WTC11 (cell line): Measurements from ENCODE around the gene ATF5.

Experiments used
- CREB1 ChIP-seq: sonication (generic); formaldehyde crosslinking; IDR thresholded peaks from 2 replicates; pipeline ENCODE4 v1.8.0; 2023; ENCODE audit warnings: mild to moderate bottlenecking, missing genetic modification reagents
- ESRRA ChIP-seq: sonication (generic); formaldehyde crosslinking; IDR thresholded peaks from 2 replicates; pipeline ENCODE4 v1.8.1; 2022; ENCODE audit warnings: mild to moderate bottlenecking, missing genetic modification reagents, borderline replicate concordance
- GABPB1 ChIP-seq: sonication (generic); formaldehyde crosslinking; IDR thresholded peaks from 2 replicates; pipeline ENCODE4 v1.8.1; 2023; ENCODE audit warnings: mild to moderate bottlenecking, missing genetic modification reagents
- IRF2 ChIP-seq: sonication (generic); formaldehyde crosslinking; IDR thresholded peaks from 2 replicates; pipeline ENCODE4 v1.8.0; 2022; ENCODE audit warnings: low read depth, missing genetic modification reagents, borderline replicate concordance
- RELA ChIP-seq: sonication (generic); formaldehyde crosslinking; IDR thresholded peaks from 2 replicates; pipeline ENCODE4 v1.8.1; 2022; ENCODE audit warnings: missing genetic modification reagents, mild to moderate bottlenecking, borderline replicate concordance
- SMAD3 ChIP-seq: sonication (generic); formaldehyde crosslinking; IDR thresholded peaks from 2 replicates; pipeline ENCODE4 v1.8.0; 2022; ENCODE audit warnings: missing genetic modification reagents, mild to moderate bottlenecking, borderline replicate concordance
- TF ChIP-seq, protein P1 (sequence below): fragments of 200-600 bp; IDR thresholded peaks from 2 replicates; pipeline ENCODE4 v1.8.0; 2022; ENCODE audit warnings: antibody characterized with exemption
- TF ChIP-seq, protein P2 (sequence below): sonication (generic); formaldehyde crosslinking; IDR thresholded peaks from 2 replicates; pipeline ENCODE4 v1.8.1; 2023; ENCODE audit warnings: mild to moderate bottlenecking, missing genetic modification reagents, moderate library complexity
- TF ChIP-seq, protein P3 (sequence below): sonication (generic); formaldehyde crosslinking; conservative IDR thresholded peaks from 2 replicates; pipeline ENCODE4 v1.8.1; 2023; ENCODE audit warnings: mild to moderate bottlenecking, low read depth, missing genetic modification reagents, moderate library complexity
- TF ChIP-seq, protein P4 (sequence below): sonication (generic); formaldehyde crosslinking; IDR thresholded peaks from 2 replicates; pipeline ENCODE4 v1.8.0; 2022; ENCODE audit warnings: mild to moderate bottlenecking, missing genetic modification reagents
- TF ChIP-seq, protein P5 (sequence below): sonication (generic); formaldehyde crosslinking; IDR thresholded peaks from 2 replicates; pipeline ENCODE4 v1.8.1; 2023; ENCODE audit warnings: mild to moderate bottlenecking, missing genetic modification reagents, borderline replicate concordance
- TF ChIP-seq, protein P6 (sequence below): sonication (generic); formaldehyde crosslinking; IDR thresholded peaks from 2 replicates; pipeline ENCODE4 v1.8.1; 2022; ENCODE audit warnings: low read depth, missing genetic modification reagents, borderline replicate concordance
- TF ChIP-seq, protein P7 (sequence below): sonication (generic); formaldehyde crosslinking; IDR thresholded peaks from 2 replicates; pipeline ENCODE4 v1.8.1; 2023; ENCODE audit warnings: mild to moderate bottlenecking, missing genetic modification reagents

DNA sequence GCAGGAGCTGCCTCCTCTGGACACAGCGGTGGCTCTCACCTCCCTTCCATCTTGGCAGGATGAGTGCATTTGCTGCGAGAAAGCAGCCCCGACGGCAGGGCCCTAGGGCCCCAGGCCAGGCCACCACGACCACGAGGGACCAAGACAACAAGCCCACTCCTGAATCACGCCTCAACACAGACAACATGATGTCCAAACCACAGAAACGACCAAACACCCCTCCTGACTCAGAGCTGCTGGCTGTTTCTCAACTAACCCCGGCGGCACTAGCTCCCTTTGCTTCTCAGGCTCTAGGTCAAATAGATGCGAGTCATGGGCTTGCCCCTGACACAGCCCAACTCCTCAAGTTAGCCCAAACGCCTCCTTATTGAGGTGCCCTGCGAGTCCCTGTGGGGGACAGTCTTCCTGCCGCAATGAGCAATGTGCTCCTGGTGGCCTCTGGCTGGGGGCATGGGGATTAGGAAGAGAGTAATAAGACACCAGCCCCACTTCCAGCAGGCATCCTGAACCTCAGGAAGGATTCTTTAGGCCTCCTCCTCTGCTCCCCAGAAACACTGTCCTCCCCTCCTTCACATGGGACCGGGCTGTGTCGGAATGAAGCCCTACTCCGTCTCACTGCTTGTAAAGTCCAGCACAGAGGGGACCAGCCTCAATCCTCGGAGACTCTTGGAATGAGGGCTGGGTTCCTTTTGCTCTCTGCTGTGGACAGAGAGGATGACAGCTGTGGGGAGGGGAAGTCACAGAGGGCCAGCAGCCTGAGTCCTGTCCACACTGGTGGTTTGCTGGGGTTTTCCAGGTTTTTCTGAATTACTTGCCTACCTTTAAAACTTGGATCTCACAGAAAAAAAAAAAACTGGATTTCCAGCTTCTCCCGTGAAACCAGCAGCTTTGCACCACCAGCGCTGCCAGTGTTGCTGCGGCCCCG, 6.9 kb upstream of the ATF5 start:
- TF ChIP-seq SMAD3 (CRISPR knock-in tag) (no peak), CREB1 (no peak), IRF2 (CRISPR knock-in tag) (no peak), ESRRA (CRISPR knock-in tag) (no peak), RELA (CRISPR knock-in tag) (no peak), GABPB1 (CRISPR knock-in tag) (no peak)
- TF ChIP-seq, protein P1, sequence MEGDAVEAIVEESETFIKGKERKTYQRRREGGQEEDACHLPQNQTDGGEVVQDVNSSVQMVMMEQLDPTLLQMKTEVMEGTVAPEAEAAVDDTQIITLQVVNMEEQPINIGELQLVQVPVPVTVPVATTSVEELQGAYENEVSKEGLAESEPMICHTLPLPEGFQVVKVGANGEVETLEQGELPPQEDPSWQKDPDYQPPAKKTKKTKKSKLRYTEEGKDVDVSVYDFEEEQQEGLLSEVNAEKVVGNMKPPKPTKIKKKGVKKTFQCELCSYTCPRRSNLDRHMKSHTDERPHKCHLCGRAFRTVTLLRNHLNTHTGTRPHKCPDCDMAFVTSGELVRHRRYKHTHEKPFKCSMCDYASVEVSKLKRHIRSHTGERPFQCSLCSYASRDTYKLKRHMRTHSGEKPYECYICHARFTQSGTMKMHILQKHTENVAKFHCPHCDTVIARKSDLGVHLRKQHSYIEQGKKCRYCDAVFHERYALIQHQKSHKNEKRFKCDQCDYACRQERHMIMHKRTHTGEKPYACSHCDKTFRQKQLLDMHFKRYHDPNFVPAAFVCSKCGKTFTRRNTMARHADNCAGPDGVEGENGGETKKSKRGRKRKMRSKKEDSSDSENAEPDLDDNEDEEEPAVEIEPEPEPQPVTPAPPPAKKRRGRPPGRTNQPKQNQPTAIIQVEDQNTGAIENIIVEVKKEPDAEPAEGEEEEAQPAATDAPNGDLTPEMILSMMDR: no peak
- TF ChIP-seq, protein P2, sequence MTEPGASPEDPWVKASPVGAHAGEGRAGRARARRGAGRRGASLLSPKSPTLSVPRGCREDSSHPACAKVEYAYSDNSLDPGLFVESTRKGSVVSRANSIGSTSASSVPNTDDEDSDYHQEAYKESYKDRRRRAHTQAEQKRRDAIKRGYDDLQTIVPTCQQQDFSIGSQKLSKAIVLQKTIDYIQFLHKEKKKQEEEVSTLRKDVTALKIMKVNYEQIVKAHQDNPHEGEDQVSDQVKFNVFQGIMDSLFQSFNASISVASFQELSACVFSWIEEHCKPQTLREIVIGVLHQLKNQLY (CRISPR knock-in tag): no peak
- TF ChIP-seq, protein P3, sequence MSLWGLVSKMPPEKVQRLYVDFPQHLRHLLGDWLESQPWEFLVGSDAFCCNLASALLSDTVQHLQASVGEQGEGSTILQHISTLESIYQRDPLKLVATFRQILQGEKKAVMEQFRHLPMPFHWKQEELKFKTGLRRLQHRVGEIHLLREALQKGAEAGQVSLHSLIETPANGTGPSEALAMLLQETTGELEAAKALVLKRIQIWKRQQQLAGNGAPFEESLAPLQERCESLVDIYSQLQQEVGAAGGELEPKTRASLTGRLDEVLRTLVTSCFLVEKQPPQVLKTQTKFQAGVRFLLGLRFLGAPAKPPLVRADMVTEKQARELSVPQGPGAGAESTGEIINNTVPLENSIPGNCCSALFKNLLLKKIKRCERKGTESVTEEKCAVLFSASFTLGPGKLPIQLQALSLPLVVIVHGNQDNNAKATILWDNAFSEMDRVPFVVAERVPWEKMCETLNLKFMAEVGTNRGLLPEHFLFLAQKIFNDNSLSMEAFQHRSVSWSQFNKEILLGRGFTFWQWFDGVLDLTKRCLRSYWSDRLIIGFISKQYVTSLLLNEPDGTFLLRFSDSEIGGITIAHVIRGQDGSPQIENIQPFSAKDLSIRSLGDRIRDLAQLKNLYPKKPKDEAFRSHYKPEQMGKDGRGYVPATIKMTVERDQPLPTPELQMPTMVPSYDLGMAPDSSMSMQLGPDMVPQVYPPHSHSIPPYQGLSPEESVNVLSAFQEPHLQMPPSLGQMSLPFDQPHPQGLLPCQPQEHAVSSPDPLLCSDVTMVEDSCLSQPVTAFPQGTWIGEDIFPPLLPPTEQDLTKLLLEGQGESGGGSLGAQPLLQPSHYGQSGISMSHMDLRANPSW: no peak
- TF ChIP-seq, protein P4, sequence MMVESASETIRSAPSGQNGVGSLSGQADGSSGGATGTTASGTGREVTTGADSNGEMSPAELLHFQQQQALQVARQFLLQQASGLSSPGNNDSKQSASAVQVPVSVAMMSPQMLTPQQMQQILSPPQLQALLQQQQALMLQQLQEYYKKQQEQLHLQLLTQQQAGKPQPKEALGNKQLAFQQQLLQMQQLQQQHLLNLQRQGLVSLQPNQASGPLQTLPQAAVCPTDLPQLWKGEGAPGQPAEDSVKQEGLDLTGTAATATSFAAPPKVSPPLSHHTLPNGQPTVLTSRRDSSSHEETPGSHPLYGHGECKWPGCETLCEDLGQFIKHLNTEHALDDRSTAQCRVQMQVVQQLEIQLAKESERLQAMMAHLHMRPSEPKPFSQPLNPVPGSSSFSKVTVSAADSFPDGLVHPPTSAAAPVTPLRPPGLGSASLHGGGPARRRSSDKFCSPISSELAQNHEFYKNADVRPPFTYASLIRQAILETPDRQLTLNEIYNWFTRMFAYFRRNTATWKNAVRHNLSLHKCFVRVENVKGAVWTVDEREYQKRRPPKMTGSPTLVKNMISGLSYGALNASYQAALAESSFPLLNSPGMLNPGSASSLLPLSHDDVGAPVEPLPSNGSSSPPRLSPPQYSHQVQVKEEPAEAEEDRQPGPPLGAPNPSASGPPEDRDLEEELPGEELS (CRISPR knock-in tag): no peak
- TF ChIP-seq, protein P5, sequence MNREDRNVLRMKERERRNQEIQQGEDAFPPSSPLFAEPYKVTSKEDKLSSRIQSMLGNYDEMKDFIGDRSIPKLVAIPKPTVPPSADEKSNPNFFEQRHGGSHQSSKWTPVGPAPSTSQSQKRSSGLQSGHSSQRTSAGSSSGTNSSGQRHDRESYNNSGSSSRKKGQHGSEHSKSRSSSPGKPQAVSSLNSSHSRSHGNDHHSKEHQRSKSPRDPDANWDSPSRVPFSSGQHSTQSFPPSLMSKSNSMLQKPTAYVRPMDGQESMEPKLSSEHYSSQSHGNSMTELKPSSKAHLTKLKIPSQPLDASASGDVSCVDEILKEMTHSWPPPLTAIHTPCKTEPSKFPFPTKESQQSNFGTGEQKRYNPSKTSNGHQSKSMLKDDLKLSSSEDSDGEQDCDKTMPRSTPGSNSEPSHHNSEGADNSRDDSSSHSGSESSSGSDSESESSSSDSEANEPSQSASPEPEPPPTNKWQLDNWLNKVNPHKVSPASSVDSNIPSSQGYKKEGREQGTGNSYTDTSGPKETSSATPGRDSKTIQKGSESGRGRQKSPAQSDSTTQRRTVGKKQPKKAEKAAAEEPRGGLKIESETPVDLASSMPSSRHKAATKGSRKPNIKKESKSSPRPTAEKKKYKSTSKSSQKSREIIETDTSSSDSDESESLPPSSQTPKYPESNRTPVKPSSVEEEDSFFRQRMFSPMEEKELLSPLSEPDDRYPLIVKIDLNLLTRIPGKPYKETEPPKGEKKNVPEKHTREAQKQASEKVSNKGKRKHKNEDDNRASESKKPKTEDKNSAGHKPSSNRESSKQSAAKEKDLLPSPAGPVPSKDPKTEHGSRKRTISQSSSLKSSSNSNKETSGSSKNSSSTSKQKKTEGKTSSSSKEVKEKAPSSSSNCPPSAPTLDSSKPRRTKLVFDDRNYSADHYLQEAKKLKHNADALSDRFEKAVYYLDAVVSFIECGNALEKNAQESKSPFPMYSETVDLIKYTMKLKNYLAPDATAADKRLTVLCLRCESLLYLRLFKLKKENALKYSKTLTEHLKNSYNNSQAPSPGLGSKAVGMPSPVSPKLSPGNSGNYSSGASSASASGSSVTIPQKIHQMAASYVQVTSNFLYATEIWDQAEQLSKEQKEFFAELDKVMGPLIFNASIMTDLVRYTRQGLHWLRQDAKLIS (CRISPR knock-in tag): no peak
- TF ChIP-seq, protein P6, sequence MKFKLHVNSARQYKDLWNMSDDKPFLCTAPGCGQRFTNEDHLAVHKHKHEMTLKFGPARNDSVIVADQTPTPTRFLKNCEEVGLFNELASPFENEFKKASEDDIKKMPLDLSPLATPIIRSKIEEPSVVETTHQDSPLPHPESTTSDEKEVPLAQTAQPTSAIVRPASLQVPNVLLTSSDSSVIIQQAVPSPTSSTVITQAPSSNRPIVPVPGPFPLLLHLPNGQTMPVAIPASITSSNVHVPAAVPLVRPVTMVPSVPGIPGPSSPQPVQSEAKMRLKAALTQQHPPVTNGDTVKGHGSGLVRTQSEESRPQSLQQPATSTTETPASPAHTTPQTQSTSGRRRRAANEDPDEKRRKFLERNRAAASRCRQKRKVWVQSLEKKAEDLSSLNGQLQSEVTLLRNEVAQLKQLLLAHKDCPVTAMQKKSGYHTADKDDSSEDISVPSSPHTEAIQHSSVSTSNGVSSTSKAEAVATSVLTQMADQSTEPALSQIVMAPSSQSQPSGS: no peak
- TF ChIP-seq, protein P7, sequence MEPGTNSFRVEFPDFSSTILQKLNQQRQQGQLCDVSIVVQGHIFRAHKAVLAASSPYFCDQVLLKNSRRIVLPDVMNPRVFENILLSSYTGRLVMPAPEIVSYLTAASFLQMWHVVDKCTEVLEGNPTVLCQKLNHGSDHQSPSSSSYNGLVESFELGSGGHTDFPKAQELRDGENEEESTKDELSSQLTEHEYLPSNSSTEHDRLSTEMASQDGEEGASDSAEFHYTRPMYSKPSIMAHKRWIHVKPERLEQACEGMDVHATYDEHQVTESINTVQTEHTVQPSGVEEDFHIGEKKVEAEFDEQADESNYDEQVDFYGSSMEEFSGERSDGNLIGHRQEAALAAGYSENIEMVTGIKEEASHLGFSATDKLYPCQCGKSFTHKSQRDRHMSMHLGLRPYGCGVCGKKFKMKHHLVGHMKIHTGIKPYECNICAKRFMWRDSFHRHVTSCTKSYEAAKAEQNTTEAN (CRISPR knock-in tag): no peak
